ENCODE data around the gene ACKR2.

DNA sequence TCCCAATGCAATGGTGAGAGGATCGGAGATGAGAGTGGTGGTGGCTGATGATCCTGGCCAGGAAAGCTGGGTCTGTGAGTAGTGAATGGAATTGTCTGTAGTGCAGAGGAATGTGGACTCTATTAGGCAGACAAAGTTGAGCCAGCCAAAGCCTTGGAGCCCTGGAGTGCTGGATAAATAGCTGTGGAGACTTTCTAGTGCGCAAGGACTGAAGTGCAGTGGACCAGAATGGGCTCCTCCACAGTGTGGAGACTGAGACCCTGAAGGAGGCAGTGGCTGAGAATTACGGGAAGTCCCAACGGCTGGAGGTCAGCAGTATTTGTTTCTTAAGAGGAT, 97.6 kb downstream of the ACKR2 start:
- no peak for TF ChIP-seq POLR2A (IDR thresholded peaks at IDR 0.05)
- TF ChIP-seq, protein P1, sequence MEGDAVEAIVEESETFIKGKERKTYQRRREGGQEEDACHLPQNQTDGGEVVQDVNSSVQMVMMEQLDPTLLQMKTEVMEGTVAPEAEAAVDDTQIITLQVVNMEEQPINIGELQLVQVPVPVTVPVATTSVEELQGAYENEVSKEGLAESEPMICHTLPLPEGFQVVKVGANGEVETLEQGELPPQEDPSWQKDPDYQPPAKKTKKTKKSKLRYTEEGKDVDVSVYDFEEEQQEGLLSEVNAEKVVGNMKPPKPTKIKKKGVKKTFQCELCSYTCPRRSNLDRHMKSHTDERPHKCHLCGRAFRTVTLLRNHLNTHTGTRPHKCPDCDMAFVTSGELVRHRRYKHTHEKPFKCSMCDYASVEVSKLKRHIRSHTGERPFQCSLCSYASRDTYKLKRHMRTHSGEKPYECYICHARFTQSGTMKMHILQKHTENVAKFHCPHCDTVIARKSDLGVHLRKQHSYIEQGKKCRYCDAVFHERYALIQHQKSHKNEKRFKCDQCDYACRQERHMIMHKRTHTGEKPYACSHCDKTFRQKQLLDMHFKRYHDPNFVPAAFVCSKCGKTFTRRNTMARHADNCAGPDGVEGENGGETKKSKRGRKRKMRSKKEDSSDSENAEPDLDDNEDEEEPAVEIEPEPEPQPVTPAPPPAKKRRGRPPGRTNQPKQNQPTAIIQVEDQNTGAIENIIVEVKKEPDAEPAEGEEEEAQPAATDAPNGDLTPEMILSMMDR (IDR thresholded peaks at IDR 0.05): no peak

Data from suprapubic skin (tissue), 3 donors.